Kidney capillary endothelial cell (primary cell): Measurements from ENCODE around the gene CD44.

Experiments
- DNase-seq: peaks from one replicate; pipeline ENCODE4 v3.0.0-alpha.2; 2018; ENCODE audit warnings: low spot score

CD44 gene

GRCh38 chr11:35178067-35178805, 39.3 kb downstream of the CD44 start:
- no peak for DNase-seq

DNA sequence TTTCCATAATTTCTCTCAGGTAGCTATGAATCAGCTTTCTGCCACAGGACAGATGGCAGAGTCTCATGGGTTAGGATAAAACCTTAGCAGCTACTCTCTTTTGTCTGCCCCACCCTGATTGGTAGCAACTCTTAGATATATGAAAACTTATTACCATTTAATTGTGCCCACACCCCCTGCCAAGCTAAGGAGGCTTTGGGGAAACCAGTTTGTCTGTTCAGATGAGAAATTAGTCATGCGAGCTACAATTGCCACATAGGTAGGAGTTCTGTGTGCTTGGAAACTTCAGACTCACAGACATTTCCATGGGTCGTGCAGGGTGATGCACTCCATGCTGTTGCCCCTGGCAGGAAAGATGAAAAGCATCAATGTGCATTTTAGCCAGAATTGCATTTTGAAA, 39.9 kb downstream of the CD44 start:
- DNase-seq, result no peak

GRCh38 chr11:35179466-35180135, 40.6 kb downstream of the CD44 start:
- DNase-seq, result no peak

GRCh38 chr11:35180317-35181233, 41.6 kb downstream of the CD44 start:
- DNase-seq, result no peak

DNA sequence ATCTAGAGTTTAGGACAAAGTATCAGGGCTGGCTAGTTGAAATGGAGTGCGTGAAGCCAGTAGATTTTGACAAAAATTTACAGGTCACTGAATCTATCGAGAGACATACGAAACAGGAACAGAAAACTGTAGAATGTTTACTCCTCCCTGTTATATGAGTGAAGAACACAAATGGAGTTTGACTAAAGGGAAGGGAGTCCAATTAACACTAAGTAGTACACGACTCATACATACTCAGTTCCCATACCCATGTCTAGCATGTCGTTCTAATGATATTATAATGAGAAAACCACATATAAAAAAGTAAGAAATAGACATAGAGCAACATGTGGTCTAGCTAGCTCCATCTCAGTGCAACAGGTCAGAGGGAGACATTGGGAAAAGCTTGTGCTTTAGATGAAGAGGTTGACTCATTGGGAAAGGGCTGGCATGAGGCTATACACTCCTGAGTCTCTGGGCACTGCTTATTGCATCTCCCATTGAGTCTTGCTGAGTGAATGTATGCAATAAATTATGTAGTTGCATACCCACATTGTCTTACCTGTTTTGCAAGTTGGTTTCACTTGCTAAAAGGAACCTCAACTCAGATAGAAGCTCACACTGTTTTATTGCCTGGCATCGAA, 43.5 kb downstream of the CD44 start:
- DNase-seq, result no peak

GRCh38 chr11:35183326-35183925, 44.5 kb downstream of the CD44 start:
- DNase-seq, result no peak

DNA sequence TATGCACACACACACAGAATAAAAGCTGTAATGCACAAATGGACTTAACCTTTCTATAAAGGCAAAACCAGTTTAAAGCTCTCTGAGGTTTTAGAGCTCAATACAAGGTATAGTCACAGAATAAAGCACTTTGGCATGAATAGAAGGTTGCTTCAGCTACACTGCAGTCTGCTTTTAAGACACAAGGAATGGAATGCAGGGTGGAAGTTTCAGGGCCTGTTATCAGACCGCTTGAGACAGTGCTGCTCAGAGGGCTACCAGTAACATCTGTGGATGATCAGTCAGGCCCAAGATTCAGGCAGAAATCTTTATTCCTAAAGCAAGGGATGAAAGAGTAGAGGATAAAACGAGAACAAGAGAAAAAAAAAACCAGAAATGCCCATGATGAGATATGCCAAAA, 46.7 kb downstream of the CD44 start:
- no peak for DNase-seq

- DNase-seq, result no peak
These were observed 49.0 kb downstream of the CD44 start for GRCh38 chr11:35187996-35188395.

DNA sequence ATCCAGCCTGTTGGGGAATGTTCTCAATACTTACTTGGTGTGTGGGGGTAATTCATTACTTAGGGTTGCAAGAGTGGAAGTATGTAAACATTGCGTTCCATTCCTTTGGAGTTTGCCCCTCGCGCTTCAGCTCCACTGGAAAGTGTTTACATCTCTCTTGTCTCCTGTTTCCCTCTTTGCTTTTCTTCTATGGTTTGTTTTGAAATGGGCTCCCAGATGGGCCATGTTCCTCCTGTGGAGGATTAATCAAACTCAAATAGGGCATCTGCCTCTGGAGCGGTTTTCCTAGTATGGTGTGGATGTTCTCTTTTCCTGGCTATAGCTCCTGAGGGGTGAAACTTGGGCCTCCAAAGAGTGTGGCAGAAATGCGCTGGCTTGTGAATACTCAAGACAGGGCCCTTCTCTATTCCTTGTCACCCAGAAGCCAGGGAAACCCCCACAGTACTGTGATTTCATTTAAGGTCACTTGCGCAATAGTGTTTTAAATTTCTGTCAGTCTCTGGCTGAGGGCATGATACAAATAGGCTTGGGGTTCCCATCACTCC, 51.9 kb downstream of the CD44 start:
- no peak for DNase-seq

DNA sequence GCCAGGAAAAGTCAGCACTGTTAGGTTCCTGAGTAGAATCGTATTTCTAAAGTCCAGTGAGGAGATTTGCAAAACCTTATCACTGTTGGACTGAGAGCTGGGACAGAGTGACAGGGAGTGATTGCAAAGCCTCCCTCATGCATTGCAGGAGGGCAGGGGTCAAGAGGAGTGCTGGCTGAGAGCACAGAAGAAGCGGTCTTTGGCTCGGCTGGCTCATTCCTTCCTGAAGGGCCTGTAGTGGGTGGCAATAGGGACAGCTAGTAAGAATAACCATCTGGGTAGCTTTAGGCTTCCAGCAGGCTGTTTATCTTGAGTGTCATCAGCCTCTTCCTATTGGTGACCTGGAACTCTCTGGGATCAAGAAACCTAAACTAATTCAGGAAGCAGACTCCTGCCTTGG, 53.4 kb downstream of the CD44 start:
- DNase-seq, result no peak

GRCh38 chr11:35193767-35194166, 54.8 kb downstream of the CD44 start:
- no peak for DNase-seq

DNA sequence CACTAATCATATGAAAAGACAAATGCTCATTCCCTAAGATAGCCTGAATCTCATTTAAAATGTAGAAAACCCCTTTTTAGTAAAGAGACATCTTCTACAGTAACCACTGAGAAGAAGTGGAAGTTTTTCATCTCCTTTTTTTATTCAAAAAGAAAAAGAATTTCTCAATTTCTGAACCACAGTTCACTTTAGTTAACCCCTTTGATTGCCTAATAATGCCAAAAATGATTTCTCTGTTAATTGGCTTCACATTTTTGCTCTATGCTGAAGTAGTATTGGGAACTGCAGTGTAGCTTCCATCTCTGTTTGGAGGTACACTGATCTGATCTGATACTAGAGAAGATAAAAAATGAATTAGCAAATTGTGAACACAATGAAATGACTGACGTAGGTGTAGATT, 58.3 kb downstream of the CD44 start:
- no peak for DNase-seq

- DNase-seq, result no peak
These were observed 61.9 kb downstream of the CD44 start for GRCh38 chr11:35200811-35201341.

- DNase-seq, result no peak
These were observed 65.6 kb downstream of the CD44 start for GRCh38 chr11:35204614-35205013.

DNA sequence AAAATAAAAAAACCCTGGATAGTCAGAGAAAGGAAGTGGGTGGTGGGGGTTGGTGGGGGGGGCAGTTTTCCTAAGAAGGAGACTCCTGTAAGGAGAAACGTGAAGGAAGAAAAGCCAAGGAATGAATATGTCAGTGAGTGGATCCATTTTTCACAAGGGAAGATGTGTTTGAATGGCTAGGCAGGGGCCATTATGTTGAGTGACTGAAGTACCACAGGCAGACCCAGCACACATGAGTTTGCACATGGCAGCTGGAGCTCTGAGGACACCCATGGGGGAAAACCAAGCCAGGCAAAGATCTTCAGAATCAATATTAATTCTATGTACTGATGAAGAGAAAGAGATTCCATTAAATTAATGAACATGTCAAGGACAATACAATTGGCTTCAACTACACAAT, 67.6 kb downstream of the CD44 start:
- DNase-seq, result no peak

DNA sequence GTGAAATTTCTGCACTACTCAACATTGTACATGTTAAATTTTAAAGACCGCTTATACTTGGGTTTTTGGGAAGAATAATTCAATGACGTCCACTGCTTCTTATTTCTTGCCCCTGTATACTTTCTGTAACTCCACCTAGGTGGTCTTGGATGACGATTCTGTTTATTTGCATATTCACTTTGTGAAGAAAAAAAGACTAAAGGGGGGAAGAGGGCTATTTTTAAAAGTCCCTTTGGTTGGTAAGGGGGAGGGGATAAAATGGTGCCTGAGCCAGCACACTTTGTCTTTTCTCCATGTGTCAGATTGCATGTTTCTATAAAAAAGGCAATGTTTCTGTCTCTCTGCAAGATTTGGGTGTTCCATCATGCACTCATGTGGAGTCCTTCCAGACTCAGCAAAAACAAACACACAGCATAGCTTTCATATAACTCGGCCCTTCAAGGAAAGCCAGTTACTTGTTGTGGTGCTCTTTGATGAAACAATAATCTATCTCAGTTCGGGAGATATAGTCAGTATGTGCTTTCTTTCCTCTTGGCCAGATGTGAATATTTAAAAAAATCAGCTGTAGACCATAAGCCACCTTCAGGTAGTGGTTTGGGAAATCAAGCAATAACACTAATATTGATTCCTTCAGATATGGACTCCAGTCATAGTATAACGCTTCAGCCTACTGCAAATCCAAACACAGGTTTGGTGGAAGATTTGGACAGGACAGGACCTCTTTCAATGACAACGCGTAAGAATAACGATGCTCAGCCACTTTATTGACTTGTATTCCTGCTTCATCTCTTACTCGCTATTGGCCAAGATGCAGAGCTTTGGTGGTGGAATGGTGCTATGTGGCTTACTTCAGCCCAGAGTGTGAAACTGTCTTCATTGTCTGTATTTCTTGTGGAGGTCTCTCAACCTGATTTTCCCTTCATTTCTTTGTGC, 68.8 kb downstream of the CD44 start:
- no peak for DNase-seq

DNA sequence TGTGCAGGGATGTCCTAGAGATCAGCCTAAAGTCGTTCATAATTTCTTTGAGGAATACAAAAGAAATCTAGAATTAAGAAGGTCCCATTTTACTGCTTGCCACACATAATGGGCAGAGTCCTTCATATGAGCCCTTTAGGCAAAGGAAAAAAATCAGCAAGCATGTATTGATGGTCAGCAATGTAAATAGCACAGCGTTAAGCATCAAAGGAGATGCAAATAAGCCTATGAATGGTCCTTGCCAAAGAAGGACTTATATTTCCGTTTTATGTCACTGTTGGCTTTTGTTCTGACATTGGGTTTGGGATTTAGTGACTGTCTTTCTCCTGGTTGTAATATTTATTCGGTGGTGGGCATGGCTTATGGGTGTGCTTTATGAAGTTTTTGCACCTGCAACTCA, 69.8 kb downstream of the CD44 start:
- DNase-seq, result no peak

- no peak for DNase-seq
These were observed 72.0 kb downstream of the CD44 start for GRCh38 chr11:35210876-35211546.

GRCh38 chr11:35211952-35212351, 73.0 kb downstream of the CD44 start:
- DNase-seq, result no peak
